Measurements from ENCODE around the gene RARRES2. TPM values are rescaled to one million over a fixed set of nuclear protein-coding genes. Genes with fewer than 3 reads are reported as not detected.
"Not testable (repeated sequence)": the region's sequence is repeated elsewhere in the genome, so short reads cannot be mapped to it uniquely, and the experiment has no call there.

The RARRES2 gene
- total RNA-seq, 2 experiments from 2014 or later = not detected

DNA sequence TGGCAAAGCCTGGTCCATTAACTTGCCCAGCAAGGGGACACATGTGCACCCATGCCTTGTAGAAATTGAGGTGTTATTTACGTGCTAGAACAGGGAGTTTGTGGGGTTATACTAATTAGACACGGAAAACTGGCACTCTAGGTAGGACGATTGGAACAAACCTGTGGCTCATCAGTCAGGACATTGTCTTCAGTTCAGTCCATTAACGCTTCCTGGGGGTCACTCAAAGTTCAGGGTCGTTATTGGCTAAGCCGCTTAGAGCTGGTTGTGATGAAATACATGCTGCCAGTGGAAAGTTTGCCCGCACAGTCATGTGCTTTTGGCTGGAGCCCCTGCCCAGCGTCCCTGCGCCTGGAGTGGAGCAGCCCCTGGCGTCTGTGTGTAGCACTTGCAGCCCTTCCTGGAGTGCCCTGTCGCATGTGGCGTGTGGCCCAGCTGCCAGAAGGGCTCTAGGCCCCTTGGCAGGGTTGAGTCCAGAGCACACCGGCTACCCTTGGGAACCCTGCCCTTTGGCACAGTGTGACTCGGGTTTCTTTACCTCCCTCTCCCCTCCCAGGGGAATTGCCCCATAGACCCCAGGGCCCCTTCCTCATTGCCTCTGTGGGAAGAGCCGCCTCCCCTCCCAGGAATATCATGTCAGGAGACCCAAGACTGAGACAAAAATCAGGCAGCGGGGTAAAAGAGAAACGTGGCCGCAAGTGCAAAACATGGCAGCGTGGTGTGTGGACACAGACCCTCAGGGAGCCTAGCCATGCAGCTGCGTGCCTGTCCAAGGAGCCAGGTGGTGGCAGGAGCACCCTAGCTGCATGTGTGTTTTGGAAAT lies 47.5 kb upstream of the RARRES2 start:
- H3K36me3 Mint-ChIP-seq (ENCODE audit: low read depth) = no peaks in the 10 kb centered on the region
- ChIA-PET CTCF (interaction anchor here (0.7 kb wide), 1 partner anchor 24 kb away, joined by 4 read pairs; no protein-coding TSS in a partner anchor), POLR2A (no interaction called here)
- TF ChIP-seq CTCF (IDR thresholded peaks at IDR 0.05) = no peak
- H3K9me3 Mint-ChIP-seq = no peaks in the 10 kb centered on the region
- no peak overlapping the region for H3K27ac Mint-ChIP-seq
- intact Hi-C loops (cut with DNase I, micrococcal nuclease) = no loop called here
- no peak overlapping the region for H3K27ac ChIP-seq (ENCODE audit: low read depth in 1 of 2, low read length in 2 of 2)
- no peak overlapping the region for H3K4me3 Mint-ChIP-seq
- peaks cover 3% of the 10 kb centered on the region for H3K36me3 ChIP-seq (ENCODE audit: insufficient read depth, low read length)
- DNase-seq = peak in 2 of 14 experiments; percentile 44 to 50
- H3K4me3 ChIP-seq (ENCODE audit: low read length) = no peak overlapping the region
- H3K9me3 ChIP-seq (ENCODE audit: control insufficient read depth in 1 of 2, insufficient read depth in 1 of 2, low read length in 2 of 2) = no peaks in the 10 kb centered on the region
- peaks cover 3% of the 10 kb centered on the region for H3K4me1 ChIP-seq (ENCODE audit: insufficient read depth, low read length)
- H3K27me3 Mint-ChIP-seq = no peaks in the 10 kb centered on the region
- H3K4me1 Mint-ChIP-seq (ENCODE audit: low read depth) = no peaks in the 10 kb centered on the region
- H3K27me3 ChIP-seq (ENCODE audit: control insufficient read depth in 1 of 2, insufficient read depth in 2 of 2, low read length in 2 of 2) = no peaks in the 10 kb centered on the region
- no peak for ATAC-seq (ENCODE audit: poor library complexity)

DNA sequence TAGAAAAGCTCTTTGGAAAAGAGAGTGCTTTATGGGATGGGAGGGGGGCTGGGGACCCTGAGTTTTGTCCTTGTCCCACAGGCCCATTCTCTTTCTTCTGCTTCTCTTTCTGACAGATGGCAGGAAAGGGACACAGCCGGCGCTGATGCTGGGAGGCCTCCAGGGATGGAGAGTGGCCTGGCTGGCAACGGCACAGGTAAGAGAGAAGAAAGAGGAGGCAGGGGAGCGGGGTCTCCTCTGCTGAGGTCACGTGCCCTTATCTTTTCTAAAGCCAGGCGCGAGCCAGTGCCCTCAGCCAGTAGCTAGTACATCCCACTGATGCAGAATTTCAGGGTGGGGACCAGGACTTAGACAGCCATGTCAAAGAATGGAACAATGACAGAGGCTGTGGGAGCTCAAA lies 46.9 kb upstream of the RARRES2 start:
- no peaks in the 10 kb centered on the region for H3K27me3 ChIP-seq (ENCODE audit: control insufficient read depth in 1 of 2, insufficient read depth in 2 of 2, low read length in 2 of 2)
- no peak overlapping the region for H3K27ac Mint-ChIP-seq
- no peak for DNase-seq
- peaks cover 3% of the 10 kb centered on the region for H3K36me3 ChIP-seq (ENCODE audit: insufficient read depth, low read length)
- TF ChIP-seq CTCF (IDR thresholded peaks at IDR 0.05) = no peak
- no peaks in the 10 kb centered on the region for H3K27me3 Mint-ChIP-seq
- H3K9me3 ChIP-seq (ENCODE audit: control insufficient read depth in 1 of 2, insufficient read depth in 1 of 2, low read length in 2 of 2) = no peaks in the 10 kb centered on the region
- no peaks in the 10 kb centered on the region for H3K9me3 Mint-ChIP-seq
- no peaks in the 10 kb centered on the region for H3K4me1 Mint-ChIP-seq (ENCODE audit: low read depth)
- H3K4me1 ChIP-seq (ENCODE audit: insufficient read depth, low read length) = peaks cover 3% of the 10 kb centered on the region
- ATAC-seq (ENCODE audit: poor library complexity) = no peak
- CTCF ChIA-PET = no interaction called here
- H3K4me3 ChIP-seq (ENCODE audit: low read length) = no peak overlapping the region
- H3K36me3 Mint-ChIP-seq (ENCODE audit: low read depth) = no peaks in the 10 kb centered on the region
- intact Hi-C loops (cut with DNase I, micrococcal nuclease) = no loop called here
- no peak overlapping the region for H3K27ac ChIP-seq (ENCODE audit: low read depth in 1 of 2, low read length in 2 of 2)
- no peak overlapping the region for H3K4me3 Mint-ChIP-seq
- POLR2A ChIA-PET = interaction anchor here (0.6 kb wide), 1 partner anchor 764 kb away, joined by 3 read pairs; no protein-coding TSS in a partner anchor

- H3K9me3 ChIP-seq (ENCODE audit: control insufficient read depth in 1 of 2, insufficient read depth in 1 of 2, low read length in 2 of 2); H3K4me1 ChIP-seq (ENCODE audit: insufficient read depth, low read length); ATAC-seq (ENCODE audit: poor library complexity); H3K9me3 Mint-ChIP-seq; intact Hi-C loops (cut with DNase I, micrococcal nuclease); H3K27me3 Mint-ChIP-seq; DNase-seq; H3K4me3 ChIP-seq (ENCODE audit: low read length); POLR2A ChIA-PET; H3K4me3 Mint-ChIP-seq; CTCF ChIA-PET; H3K27me3 ChIP-seq (ENCODE audit: control insufficient read depth in 1 of 2, insufficient read depth in 2 of 2, low read length in 2 of 2); H3K27ac Mint-ChIP-seq; H3K36me3 Mint-ChIP-seq (ENCODE audit: low read depth); H3K27ac ChIP-seq (ENCODE audit: low read depth in 1 of 2, low read length in 2 of 2); H3K36me3 ChIP-seq (ENCODE audit: insufficient read depth, low read length): not testable (repeated sequence)
- H3K4me1 Mint-ChIP-seq (ENCODE audit: low read depth) = peaks cover 10% of the 10 kb centered on the region
Observed at GRCh38 chr7:150385884-150386283, 44.5 kb upstream of the RARRES2 start.
